Stimulated activated CD8-positive, alpha-beta memory T cell treated with anti-CD3 and anti-CD28 coated beads, Interleukin-15, amount 100 ng/mL, for 24 hours (primary cell): ENCODE measurements around the gene SHISA3.

Source experiments
- DNase-seq: peaks from one replicate; pipeline ENCODE4 v3.0.0-alpha.2; 2020; ENCODE audit warnings: low read depth

SHISA3 gene

DNA sequence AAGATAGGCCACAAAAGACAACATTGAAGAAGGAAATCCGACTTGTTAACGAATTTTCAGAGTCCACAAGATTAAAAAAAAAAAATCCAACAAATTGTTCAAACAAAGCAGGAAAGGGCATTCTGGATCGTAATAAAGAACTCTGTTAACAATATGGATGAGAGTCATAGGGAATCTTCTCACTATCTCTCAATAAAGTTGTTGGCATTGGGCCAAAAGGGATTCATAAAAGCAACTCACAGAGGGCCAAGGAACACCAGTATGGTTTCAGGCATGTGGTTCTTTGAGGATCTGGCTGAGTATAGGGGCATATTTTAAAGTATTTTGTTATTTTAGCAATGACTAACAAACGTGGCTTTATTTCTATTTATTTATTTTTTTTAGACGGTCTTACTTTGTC is 49.5 kb downstream of the SHISA3 start:
- DNase-seq: no peak
